GM12892 (cell line): ENCODE results near the gene PRKAG2.
"Not testable (repeated sequence)": the region's sequence is repeated elsewhere in the genome, so short reads cannot be mapped to it uniquely, and the experiment has no call there.

ENCODE experiments used
- POLR2A ChIP-seq: IDR thresholded peaks from 2 replicates; pipeline ENCODE4 v1.6.1; 2011; ENCODE audit warnings: low read depth, low read length, control low read depth
- POLR2AphosphoS5 ChIP-seq: IDR thresholded peaks from 2 replicates; pipeline ENCODE4 v1.6.1; 2011; ENCODE audit warnings: low read depth, low read length, control low read depth

DNA sequence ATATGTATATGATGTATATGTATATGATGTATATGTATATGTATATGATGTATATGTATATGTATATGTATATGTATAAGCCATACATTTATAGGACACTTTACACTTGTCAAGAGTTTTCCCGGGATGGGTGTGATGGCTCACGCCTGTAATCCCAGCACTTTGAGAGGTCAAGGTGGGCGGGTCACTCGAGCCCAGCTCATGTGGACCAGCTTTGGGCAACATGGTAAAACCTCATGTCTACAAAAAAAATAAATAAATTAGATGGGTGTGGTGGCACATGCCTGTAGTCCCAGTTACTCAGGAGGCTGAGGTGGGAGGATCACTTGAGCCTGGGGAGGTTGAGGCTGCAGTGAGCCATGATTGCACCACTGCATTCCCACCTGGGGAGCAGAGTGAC is 2.4 kb downstream of the PRKAG2 start:
- not testable (repeated sequence) for TF ChIP-seq POLR2A, POLR2AphosphoS5
